Activated T-cell treated with anti-CD3 and anti-CD28 coated beads for 4 hours (primary cell): ENCODE measurements around the gene CCDC170.

Experiments
- DNase-seq: peaks from one replicate; pipeline ENCODE4 v3.0.0-alpha.2; 2020

The CCDC170 gene

GRCh38 chr6:151661928-151662327 is 168.1 kb downstream of the CCDC170 start:
- DNase-seq = no peak

- DNase-seq = no peak
These were observed 169.7 kb downstream of the CCDC170 start for GRCh38 chr6:151663559-151663958.

- DNase-seq = no peak
These were observed 170.6 kb downstream of the CCDC170 start for GRCh38 chr6:151664390-151664789.

- DNase-seq = no peak
These were observed 171.5 kb downstream of the CCDC170 start for GRCh38 chr6:151665329-151665728.

GRCh38 chr6:151666526-151666925 is 172.7 kb downstream of the CCDC170 start:
- no peak for DNase-seq

- no peak for DNase-seq
These were observed 175.4 kb downstream of the CCDC170 start for GRCh38 chr6:151669208-151669560.

GRCh38 chr6:151670116-151670515 is 176.3 kb downstream of the CCDC170 start:
- no peak for DNase-seq
